22Rv1 (cell line): ENCODE data around the gene TRMT2A.

Source experiments
- ZFX ChIP-seq: fragments of 450-650 bp; IDR thresholded peaks from 2 replicates; pipeline ENCODE4 v1.6.1; 2017; ENCODE audit warnings: antibody characterized with exemption, borderline replicate concordance
- TF ChIP-seq, protein P1 (sequence below): fragments of 450-650 bp; IDR thresholded peaks from 2 replicates; pipeline ENCODE4 v1.5.1; 2017; ENCODE audit warnings: mild to moderate bottlenecking

- TF ChIP-seq, protein P1, sequence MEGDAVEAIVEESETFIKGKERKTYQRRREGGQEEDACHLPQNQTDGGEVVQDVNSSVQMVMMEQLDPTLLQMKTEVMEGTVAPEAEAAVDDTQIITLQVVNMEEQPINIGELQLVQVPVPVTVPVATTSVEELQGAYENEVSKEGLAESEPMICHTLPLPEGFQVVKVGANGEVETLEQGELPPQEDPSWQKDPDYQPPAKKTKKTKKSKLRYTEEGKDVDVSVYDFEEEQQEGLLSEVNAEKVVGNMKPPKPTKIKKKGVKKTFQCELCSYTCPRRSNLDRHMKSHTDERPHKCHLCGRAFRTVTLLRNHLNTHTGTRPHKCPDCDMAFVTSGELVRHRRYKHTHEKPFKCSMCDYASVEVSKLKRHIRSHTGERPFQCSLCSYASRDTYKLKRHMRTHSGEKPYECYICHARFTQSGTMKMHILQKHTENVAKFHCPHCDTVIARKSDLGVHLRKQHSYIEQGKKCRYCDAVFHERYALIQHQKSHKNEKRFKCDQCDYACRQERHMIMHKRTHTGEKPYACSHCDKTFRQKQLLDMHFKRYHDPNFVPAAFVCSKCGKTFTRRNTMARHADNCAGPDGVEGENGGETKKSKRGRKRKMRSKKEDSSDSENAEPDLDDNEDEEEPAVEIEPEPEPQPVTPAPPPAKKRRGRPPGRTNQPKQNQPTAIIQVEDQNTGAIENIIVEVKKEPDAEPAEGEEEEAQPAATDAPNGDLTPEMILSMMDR: no peak
- TF ChIP-seq ZFX: no peak
These were observed 27.6 kb downstream of the TRMT2A start for GRCh38 chr22:20089226-20089976.
